K562 (cell line): ENCODE measurements around the gene HINT3. TPM values are rescaled to one million over a fixed set of nuclear protein-coding genes. Genes with fewer than 3 reads are reported as not detected.
A peak's percentile ranks its signal among the peaks of the same experiment; 100 is the strongest.

Source experiments
- ATAC-seq: fragments of 200-7000 bp; cut with Tn5 transposase; 3 replicates; pipeline ENCODE4 v1.9.1; 2020; ENCODE audit warnings: moderate library complexity
- BruUV-seq: library from RNA; stranded (reverse); fragments of 400-500 nt; replicated peaks from 2 replicates; lab custom pipeline; 2021; lab: Mats Ljungman, UMichigan
- CTCF ChIA-PET: fragments of 300-600 bp; formaldehyde crosslinking; extraction: SDS; loops from one replicate; lab custom pipeline; 2021; ENCODE audit warnings: low intra/inter-chr PET ratio; lab: Yijun Ruan, JAX
- POLR2A ChIA-PET: fragments of 300-600, 350-650 bp; sonication (Branson Sonifier 250); formaldehyde crosslinking; extraction: SDS; loops from one replicate; lab custom pipeline; 2021; ENCODE audit warnings: antibody characterized with exemption, inconsistent platforms; lab: Yijun Ruan, JAX
- DNase-seq, 4 experiments: peaks; one replicate each; pipeline versions ENCODE4 v3.0.0 to v3.0.0-alpha.2; 2011 to 2018; ENCODE audit warnings: low spot score in 3 of 4, mixed read lengths in 3 of 4; ENCODE audit errors: extremely low read depth in 1 of 4
- FAIRE-seq: peaks from 2 replicates; lab custom pipeline; 2011; peaks lifted over from hg19 to GRCh38; lab: Jason Lieb, UNC
- H2AFZ ChIP-seq: 2 replicates; pipeline ENCODE4 v1.6.0; 2011; ENCODE audit warnings: low read depth, low read length, control low read depth, inconsistent platforms
- H3K27ac ChIP-seq: fragments of 200-600 bp; 3 replicates; pipeline ENCODE4 v1.8.0; 2011; ENCODE audit warnings: low read depth, mild to moderate bottlenecking, control low read depth, inconsistent platforms, low read length, moderate library complexity, mixed read lengths; ENCODE audit errors: extremely low read depth
- H3K27me3 ChIP-seq, 2 experiments: fragments of 300-600 bp in 1 of 2; 2 replicates in 1 of 2; 3 replicates in 1 of 2; pipeline versions ENCODE4 v1.6.0 to v1.8.0; 2011; ENCODE audit warnings: inconsistent platforms in 2 of 2, low read length in 2 of 2, mild to moderate bottlenecking in 1 of 2, mixed read lengths in 1 of 2, moderate library complexity in 1 of 2; ENCODE audit not compliant: control insufficient read depth in 2 of 2, insufficient read depth in 2 of 2
- H3K36me3 ChIP-seq: fragments of 300-600 bp; 3 replicates; pipeline ENCODE4 v1.8.0; 2011; ENCODE audit warnings: mild to moderate bottlenecking, low read length, inconsistent platforms; ENCODE audit not compliant: control insufficient read depth, insufficient read depth
- H3K4me1 ChIP-seq, 2 experiments: fragments of 200-600 bp in 1 of 2; replicated peaks in 1 of 2; 2 replicates in 1 of 2; 3 replicates in 1 of 2; pipeline versions ENCODE4 v1.5.1 to v1.8.0; 2011; ENCODE audit warnings: inconsistent platforms in 2 of 2, low read length in 2 of 2, mild to moderate bottlenecking in 1 of 2, mixed read lengths in 1 of 2, moderate library complexity in 1 of 2; ENCODE audit not compliant: control insufficient read depth in 2 of 2, insufficient read depth in 2 of 2
- H3K4me2 ChIP-seq: 2 replicates; pipeline ENCODE4 v1.6.1; 2011; ENCODE audit warnings: low read length, control low read depth, inconsistent platforms, mixed read lengths; ENCODE audit not compliant: insufficient read depth
- H3K4me3 ChIP-seq: fragments of 200-600 bp; sonication (generic), shearing (Covaris generic); 2 replicates; pipeline ENCODE4 v1.5.1; 2016; ENCODE audit warnings: control low read depth, inconsistent platforms
- H3K79me2 ChIP-seq: fragments of 200-600 bp; 3 replicates; pipeline ENCODE4 v1.8.0; 2011; ENCODE audit warnings: low read length, inconsistent platforms; ENCODE audit not compliant: control insufficient read depth, insufficient read depth
- H3K9ac ChIP-seq, 2 experiments: 2 replicates each; pipeline versions ENCODE4 v1.6.0 to v1.6.1; 2011; ENCODE audit warnings: low read depth in 2 of 2, low read length in 2 of 2, control low read depth in 1 of 2, inconsistent platforms in 1 of 2, mild to moderate bottlenecking in 1 of 2, mixed read lengths in 1 of 2; ENCODE audit not compliant: insufficient read depth in 1 of 2
- H3K9me1 ChIP-seq: one replicate; pipeline ENCODE4 v1.6.0; 2011; ENCODE audit warnings: inconsistent platforms, mild to moderate bottlenecking, low read length, moderate library complexity; ENCODE audit not compliant: control insufficient read depth, insufficient read depth
- H3K9me3 ChIP-seq: replicated peaks from 2 replicates; pipeline ENCODE4 v1.5.1; 2011; ENCODE audit warnings: low read depth, low read length, inconsistent platforms; ENCODE audit not compliant: control insufficient read depth, insufficient read depth
- H4K20me1 ChIP-seq: replicated peaks from 2 replicates; pipeline ENCODE4 v1.6.1; 2011; ENCODE audit warnings: low read length, inconsistent platforms, mixed read lengths; ENCODE audit not compliant: control insufficient read depth, insufficient read depth
- ARNT ChIP-seq, 2 experiments: fragments of 450-650 bp; IDR thresholded peaks; 2 replicates each; pipeline ENCODE4 v1.6.1; 2016; ENCODE audit warnings: mild to moderate bottlenecking in 1 of 2
- CEBPG ChIP-seq, 3 experiments: fragments of 200-800 bp in 1 of 3; sonication (Bioruptor generic) in 1 of 3; sonication (generic) in 1 of 3; formaldehyde crosslinking in 1 of 3; IDR thresholded peaks in 2 of 3; conservative IDR thresholded peaks in 1 of 3; 2 replicates each; pipeline versions ENCODE4 v1.6.1 to v1.8.0; 2016 to 2022; ENCODE audit warnings: missing compliant biosample characterization in 2 of 3, missing genetic modification characterization in 2 of 3, mild to moderate bottlenecking in 1 of 3, missing genetic modification reagents in 1 of 3
- ELF2 ChIP-seq: fragments of 250-450 bp; sonication (Bioruptor Pico); IDR thresholded peaks from 2 replicates; pipeline ENCODE4 v1.5.0; 2021; ENCODE audit warnings: mild to moderate bottlenecking
- EP300 ChIP-seq: IDR thresholded peaks from 2 replicates; pipeline ENCODE4 v1.6.1; 2012; ENCODE audit warnings: low read length, improper control_type of control experiment
- ETV1 ChIP-seq: fragments of 450-650 bp; conservative IDR thresholded peaks from 2 replicates; pipeline ENCODE4 v1.6.1; 2016; ENCODE audit warnings: missing genetic modification characterization, control low read depth, low read depth, missing compliant biosample characterization
- FOXJ2 ChIP-seq: fragments of 200-800 bp; sonication (Bioruptor generic); IDR thresholded peaks from 2 replicates; pipeline ENCODE4 v1.6.1; 2016; ENCODE audit warnings: missing genetic modification characterization, missing compliant biosample characterization
- HMGN3 ChIP-seq: IDR thresholded peaks from 2 replicates; pipeline ENCODE4 v1.6.1; 2011; ENCODE audit warnings: borderline replicate concordance, low read depth, mild to moderate bottlenecking, mixed read lengths, low read length; ENCODE audit not compliant: insufficient read length; ENCODE audit errors: extremely low read depth
- KDM1A ChIP-seq, 2 experiments: fragments of 450-650 bp; IDR thresholded peaks; 2 replicates each; pipeline ENCODE4 v1.6.1; 2016; ENCODE audit warnings: mild to moderate bottlenecking in 2 of 2
- MBD2 ChIP-seq: sonication (generic); IDR thresholded peaks from 2 replicates; pipeline ENCODE4 v1.6.1; 2016; ENCODE audit warnings: low read depth, borderline replicate concordance
- PHF8 ChIP-seq: fragments of 200-600 bp; sonication (generic); IDR thresholded peaks from 2 replicates; pipeline ENCODE4 v1.6.1; 2012; ENCODE audit warnings: mixed run types, mild to moderate bottlenecking, inconsistent platforms, low read length, moderate library complexity, borderline replicate concordance
- SOX6 ChIP-seq: fragments of 450-650 bp; IDR thresholded peaks from 2 replicates; pipeline ENCODE4 v1.6.1; 2014; ENCODE audit warnings: mild to moderate bottlenecking
- SP2 ChIP-seq: IDR thresholded peaks from 2 replicates; pipeline ENCODE4 v1.6.1; 2011; ENCODE audit warnings: mild to moderate bottlenecking, low read depth, low read length, moderate library complexity; ENCODE audit not compliant: poor library complexity, severe bottlenecking; ENCODE audit errors: extremely low read depth
- SPI1 ChIP-seq: IDR thresholded peaks from 2 replicates; pipeline ENCODE4 v1.6.1; 2011; ENCODE audit warnings: low read depth, low read length, control low read depth, borderline replicate concordance
- SRF ChIP-seq, 2 experiments: fragments of 250-450, 450-650 bp in 1 of 2; sonication (Bioruptor Pico) in 1 of 2; sonication (generic) in 1 of 2; formaldehyde crosslinking; IDR thresholded peaks; 2 replicates each; pipeline versions ENCODE4 v1.5.0 to v1.5.1; 2020 to 2022; ENCODE audit warnings: mild to moderate bottlenecking in 1 of 2, missing genetic modification reagents in 1 of 2
- ZNF41 ChIP-seq: fragments of 250-450 bp; sonication (Bioruptor Pico); conservative IDR thresholded peaks from 2 replicates; pipeline ENCODE4 v1.4.0; 2020; ENCODE audit warnings: mild to moderate bottlenecking
- ZNF431 ChIP-seq: sonication (generic); formaldehyde crosslinking; IDR thresholded peaks from 2 replicates; pipeline ENCODE4 v1.8.0; 2022; ENCODE audit warnings: mild to moderate bottlenecking, missing genetic modification reagents
- ZNF512 ChIP-seq: IDR thresholded peaks from 2 replicates; pipeline ENCODE4 v1.6.1; 2016; ENCODE audit warnings: missing genetic modification characterization, missing compliant biosample characterization
- WGBS: fragments of 100-300 bp; shearing (Covaris generic); methylation state at CpG from one replicate; pipeline ENCODE4 v1.1.6; 2016; ENCODE audit warnings: low coverage, mixed read lengths; ENCODE audit not compliant: insufficient coverage; ENCODE audit errors: missing lambda C conversion rate; 5-methylcytosine and 5-hydroxymethylcytosine counted together
- in situ Hi-C: fragments of 300-500 bp; cut with MboI; formaldehyde crosslinking; loops from 4 replicates; pipeline ENCODE4 v1.15.0; 2018; ENCODE audit warnings: inconsistent platforms, mixed read lengths
- intact Hi-C: fragments of 100-400 bp; cut with micrococcal nuclease; formaldehyde crosslinking; loops from 2 replicates; pipeline ENCODE4 v1.14.2; 2022
- polyA plus RNA-seq, 8 experiments: library from polyadenylated mRNA; depleted of rRNA in 4 of 8; stranded (reverse) in 5 of 8; unstranded in 3 of 8; fragments of >200 nt; fragmentation: Nextera tagmentation in 2 of 8; fragmentation: Illumina TruSeq in 1 of 8; extraction: Ambion mirVana in 2 of 8; extraction: Trizol in 1 of 8; gene quantifications; 2 replicates each; pipeline versions ENCODE4 v1.2.1 to v1.2.3, GENCODE V29; 2011 to 2014; ENCODE audit warnings: inconsistent platforms in 1 of 8, missing spikeins in 1 of 8
- total RNA-seq, 7 experiments: library from RNA; depleted of rRNA in 6 of 7; stranded (reverse); fragments of >200 nt in 6 of 7; fragmentation: Illumina TruSeq in 2 of 7; extraction: Trizol in 2 of 7; gene quantifications; 2 replicates each; pipeline versions ENCODE4 v1.2.1 to v1.2.3, GENCODE V29; 2011 to 2021; ENCODE audit warnings: low replicate concordance in 1 of 7

HINT3 gene
- total and polyA plus RNA-seq, 9 of the 15 experiments (the other 6 are each of a cell fraction or from before 2014, with no cell fraction given): 1.4 to 16.6 (median 10.8) TPM

- TF ChIP-seq HMGN3 (peak; percentile 48), PHF8 (no peak), ARNT (IDR thresholded peaks at IDR 0.05) (0 out of 4 replicates have a peak, but pooled peaks of 1 of the 2 experiments have one; percentile 52), EP300 (peak; percentile 69), SRF (CRISPR knock-in tag; IDR thresholded peaks at IDR 0.05) (no peak), ZNF41 (no peak), ELF2 (CRISPR knock-in tag) (0 out of 2 replicates have a peak, but pooled peaks have one; percentile 41), FOXJ2 (0 out of 2 replicates have a peak, but pooled peaks have one; percentile 47), KDM1A (IDR thresholded peaks at IDR 0.05) (peak in 1 of 2 experiments; percentile 38; a peak in 2 of 4 replicates)
Measured at GRCh38 chr6:125943528-125944433, 12.8 kb upstream of the HINT3 start (continued).

- DNase-seq (peak in 1 of 4 experiments; percentile 30), FAIRE-seq (no peak), ATAC-seq (peak; percentile 4; the same call in 1 of the 3 replicates)
- no peaks in the 10 kb centered on the region for H3K79me2 ChIP-seq
- no peaks in the 10 kb centered on the region for H3K27me3 ChIP-seq
- no peak overlapping the region for H3K4me3 ChIP-seq
- H2AFZ ChIP-seq: peak overlapping the region; percentile 79
- H3K9me3 ChIP-seq: no peaks in the 10 kb centered on the region
- H3K4me1 ChIP-seq: peaks cover 18 to 82% of the 10 kb centered on the region in 2 experiments
- WGBS: 9% methylated on average over 5 of the region's 5 CpGs
- peak overlapping the region; percentile 70 for H3K27ac ChIP-seq
- POLR2A ChIA-PET: interaction anchor here (1.0 to 2.4 kb wide), 4 partner anchors 11 to 21 kb away, joined by 5 to 12 read pairs (median 5); partner anchors contain the start of gene HINT3
- intact Hi-C loops: no loop called here
- H4K20me1 ChIP-seq: no peaks in the 10 kb centered on the region
- H3K9me1 ChIP-seq: no peaks in the 10 kb centered on the region
- BruUV-seq: no TSS peak
- H3K36me3 ChIP-seq: no peaks in the 10 kb centered on the region
- CTCF ChIA-PET: no interaction called here
- H3K9ac ChIP-seq: peak overlapping the region in 1 of 2 experiments; percentile 23; a peak in 1 of 4 replicates
- no peak overlapping the region for H3K4me2 ChIP-seq
- in situ Hi-C loops: no loop called here
- TF ChIP-seq SOX6 (0 out of 2 replicates have a peak, but pooled peaks have one; percentile 19), FOXJ2 (0 out of 2 replicates have a peak, but pooled peaks have one; percentile 11), EP300 (0 out of 2 replicates have a peak, but pooled peaks have one; percentile 21), SP2 (no peak), ZNF512 (tag) (no peak), CEBPG (CRISPR knock-in tag; IDR thresholded peaks at IDR 0.05) (no peak), CEBPG (tag; conservative IDR thresholded peaks at IDR 0.05 in 1 of 2, IDR thresholded peaks at IDR 0.05 in 1 of 2) (peak; percentile 19 to 71; a peak in 2 of 4 replicates), ZNF431 (CRISPR knock-in tag) (0 out of 2 replicates have a peak, but pooled peaks have one; percentile 33), ETV1 (tag) (0 out of 2 replicates have a peak, but pooled peaks have one; percentile 34), SPI1 (peak; percentile 40; the same call in 1 of the 2 replicates), MBD2 (no peak)
Measured at GRCh38 chr6:125944434-125944816, 12.1 kb upstream of the HINT3 start.
